Epidermal melanocyte (primary cell): ENCODE results near the gene ETNK2.

Source experiments
- DNase-seq: peaks from one replicate; pipeline ENCODE4 v3.0.0; 2011; ENCODE audit warnings: low spot score; ENCODE audit not compliant: insufficient read length

The ETNK2 gene, protein sequence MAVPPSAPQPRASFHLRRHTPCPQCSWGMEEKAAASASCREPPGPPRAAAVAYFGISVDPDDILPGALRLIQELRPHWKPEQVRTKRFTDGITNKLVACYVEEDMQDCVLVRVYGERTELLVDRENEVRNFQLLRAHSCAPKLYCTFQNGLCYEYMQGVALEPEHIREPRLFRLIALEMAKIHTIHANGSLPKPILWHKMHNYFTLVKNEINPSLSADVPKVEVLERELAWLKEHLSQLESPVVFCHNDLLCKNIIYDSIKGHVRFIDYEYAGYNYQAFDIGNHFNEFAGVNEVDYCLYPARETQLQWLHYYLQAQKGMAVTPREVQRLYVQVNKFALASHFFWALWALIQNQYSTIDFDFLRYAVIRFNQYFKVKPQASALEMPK

DNA sequence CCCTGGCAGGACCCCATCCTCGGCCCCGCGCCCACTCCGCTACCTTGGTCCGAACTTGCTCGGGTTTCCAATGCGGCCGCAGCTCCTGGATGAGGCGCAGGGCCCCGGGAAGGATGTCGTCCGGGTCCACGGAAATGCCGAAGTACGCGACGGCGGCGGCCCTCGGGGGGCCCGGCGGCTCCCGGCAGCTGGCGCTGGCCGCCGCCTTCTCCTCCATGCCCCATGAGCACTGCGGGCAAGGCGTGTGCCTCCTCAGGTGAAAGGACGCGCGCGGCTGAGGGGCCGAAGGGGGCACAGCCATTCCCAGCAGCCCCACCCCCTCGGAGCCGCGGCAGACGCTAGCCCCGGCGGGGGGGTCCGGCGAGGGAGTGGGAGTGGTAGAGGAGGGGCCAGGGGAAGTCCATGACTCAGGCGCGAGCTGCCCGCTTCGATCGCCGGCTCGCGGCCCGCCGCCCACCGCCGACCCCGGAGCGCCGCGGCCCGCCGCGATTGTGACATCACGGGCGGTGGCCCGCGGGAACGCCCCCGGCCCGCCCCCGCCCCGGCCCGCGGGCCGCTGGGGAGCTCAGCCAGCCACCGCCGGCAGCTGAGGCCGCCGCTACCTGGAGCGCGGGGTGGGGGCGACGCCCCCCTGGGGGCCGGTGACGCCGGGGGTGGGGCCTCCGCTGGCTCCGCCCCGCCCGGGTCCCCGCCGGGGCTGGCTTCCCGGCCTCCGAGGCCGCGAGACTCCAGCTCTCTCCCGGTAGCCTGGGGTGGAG lies at the start of gene ETNK2:
Gene ETNK2 (minus strand): TSS at position 493 of the 758 bp plus-strand sequence. CDS start 192 bp downstream, at position 301.
- peak; percentile 86 for DNase-seq

DNA sequence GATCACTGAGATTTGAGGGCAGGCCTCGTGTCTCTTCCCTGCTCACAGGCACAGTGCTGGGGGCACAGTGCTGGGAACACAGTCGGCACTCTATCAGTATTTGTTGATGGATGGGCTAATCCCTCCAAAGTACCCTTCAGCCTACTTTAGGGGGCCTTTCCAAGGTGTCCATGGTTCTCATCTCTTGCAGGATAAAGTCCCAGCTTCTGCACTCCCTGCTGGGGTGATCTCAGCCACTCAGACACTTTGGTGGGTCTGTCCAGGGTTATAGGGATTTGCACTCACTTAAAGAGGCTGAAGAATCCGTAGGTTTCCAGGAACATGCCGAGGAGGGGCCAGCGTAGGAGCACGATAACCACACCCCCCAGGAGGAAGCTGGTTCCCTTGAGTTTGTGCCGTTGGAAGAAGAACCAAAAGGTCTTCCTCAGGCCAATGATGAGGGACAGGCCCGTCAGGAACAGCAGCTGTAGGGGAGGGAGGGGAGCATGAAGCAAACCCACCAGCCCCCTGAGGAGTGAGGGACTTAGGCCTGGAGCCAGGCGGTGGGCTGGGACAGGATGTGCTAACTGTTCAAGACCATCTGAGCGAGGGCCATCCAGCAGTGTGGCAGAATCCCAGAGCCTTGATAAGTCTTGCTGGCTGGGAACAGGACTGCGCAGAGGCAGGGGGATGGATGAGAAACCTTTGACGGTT lies 49.6 kb upstream of the ETNK2 start:
- no peak for DNase-seq

DNA sequence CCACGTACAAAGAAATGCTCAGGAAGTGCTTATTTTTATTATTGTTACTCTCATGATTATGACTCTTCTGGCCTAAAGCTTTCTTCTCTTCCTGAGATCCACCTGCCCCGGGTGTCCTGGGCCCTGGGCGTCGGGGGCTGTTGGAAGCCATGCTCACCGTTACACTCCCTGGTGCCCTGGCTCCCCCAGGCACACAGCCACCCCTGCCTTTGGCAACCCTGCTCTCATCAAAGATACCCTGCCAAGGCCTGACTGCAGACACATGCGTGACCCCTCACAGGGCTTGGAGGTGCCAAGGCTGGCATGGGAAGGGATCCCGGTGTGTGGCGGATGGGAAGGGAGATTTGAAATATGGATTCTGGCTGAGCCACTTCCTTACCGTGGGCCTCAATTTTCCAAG lies 47.7 kb upstream of the ETNK2 start:
- DNase-seq: no peak

DNA sequence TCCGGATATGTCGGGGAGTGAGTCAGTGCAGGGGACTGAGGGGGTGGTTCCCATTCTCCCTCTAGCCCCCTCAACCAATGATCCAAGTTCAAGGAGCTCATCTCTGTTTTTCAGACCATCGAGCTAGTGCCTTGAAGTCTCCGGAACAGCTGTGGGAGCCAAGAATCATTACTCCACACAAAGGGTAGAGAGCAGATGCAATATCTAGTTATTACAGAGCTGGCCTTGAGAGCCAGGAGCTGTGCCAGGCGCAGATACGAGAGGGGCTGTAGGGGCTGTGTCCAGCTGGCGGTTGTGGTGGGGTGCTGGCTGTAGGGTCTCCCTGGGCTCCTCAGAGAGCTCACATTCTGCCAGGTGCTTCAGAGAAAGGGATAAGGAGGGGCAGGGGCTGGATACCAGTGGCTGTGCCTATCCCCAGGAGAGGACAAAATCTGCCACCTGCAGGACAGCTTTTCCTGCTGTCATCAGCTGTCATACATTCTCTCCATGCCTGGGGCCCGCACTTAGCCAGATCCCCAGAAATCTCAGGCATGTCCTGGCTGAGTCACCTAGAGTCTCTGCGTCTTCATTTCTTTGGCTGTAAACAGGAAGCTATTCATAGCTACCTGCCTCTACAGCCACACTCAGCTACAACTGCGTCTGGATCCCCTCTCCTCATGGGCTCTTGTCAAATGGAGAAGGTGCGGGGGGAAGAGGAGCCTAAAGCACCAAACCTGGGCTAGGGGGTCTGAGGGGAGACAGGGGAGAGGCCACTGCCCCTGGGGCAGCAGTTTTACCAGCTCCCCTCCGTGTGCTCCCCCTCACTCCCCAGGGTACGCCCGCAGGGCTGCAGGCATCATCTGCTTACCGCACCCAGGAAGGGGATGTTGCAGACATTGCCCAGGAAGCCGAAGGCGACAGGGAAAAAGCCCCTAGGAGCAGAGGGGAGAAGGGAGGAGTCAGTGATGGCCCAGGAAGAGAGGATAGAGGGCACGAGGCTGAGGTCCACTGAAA lies 46.8 kb upstream of the ETNK2 start:
- no peak for DNase-seq

DNA sequence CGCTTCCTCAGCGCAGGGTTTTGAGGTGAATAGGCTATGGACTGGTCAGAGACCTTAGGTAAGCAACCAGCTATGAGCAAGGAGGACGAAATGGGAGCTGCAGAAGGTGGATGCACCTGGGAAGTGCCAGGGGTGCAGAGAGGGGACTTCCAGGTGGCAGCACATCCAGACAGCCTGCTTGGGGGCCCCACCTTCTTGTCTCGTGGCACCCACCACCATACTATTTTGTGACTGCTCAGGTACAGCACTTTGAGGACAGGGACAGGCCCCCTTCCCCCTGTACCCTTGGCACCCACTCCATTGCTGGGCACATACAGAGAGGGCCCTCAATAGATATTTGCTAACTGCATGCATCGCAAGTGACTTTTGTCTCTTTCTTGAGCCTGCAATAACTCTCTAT lies 45.2 kb upstream of the ETNK2 start:
- no peak for DNase-seq

DNA sequence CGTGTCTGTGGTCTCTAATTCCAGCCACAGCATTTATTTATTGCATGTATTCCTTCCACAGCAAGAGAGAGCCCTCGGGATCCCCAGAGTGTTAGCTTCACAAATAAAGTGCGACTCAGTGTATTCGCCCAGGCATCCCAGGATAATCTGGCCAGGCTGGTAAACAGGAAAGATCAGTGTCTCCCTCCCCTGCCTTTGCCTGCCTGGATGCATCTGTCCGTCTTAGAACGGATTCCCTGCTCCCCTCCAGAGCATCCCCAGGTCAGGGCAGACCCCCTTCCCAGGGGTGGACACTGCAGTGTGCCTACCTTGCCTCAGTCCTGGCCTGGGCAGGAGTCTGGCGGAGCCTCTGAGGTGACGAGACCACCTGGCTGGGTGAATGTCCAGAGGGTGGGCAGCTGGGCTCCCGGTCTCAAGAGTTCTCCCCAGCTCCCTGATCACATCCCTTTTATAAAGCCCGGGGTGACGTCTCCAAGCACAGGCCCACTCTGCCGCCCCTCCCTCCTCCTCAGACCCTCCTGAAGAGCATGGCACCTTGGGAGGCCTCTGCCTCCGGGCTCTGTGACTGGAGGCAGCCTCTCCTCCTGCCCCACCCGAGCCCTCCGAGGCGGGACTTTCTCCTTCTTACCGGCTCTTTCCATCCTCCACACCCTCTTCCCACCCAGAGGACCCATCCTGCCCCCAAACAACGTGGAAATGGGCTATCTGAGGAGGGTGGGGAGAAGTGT lies 44.4 kb upstream of the ETNK2 start, which contains the start of gene KISS1:
Gene KISS1 (minus strand): TSS at position 424 of the 728 bp plus-strand sequence. CDS start 3,615 bp downstream, outside the sequence.
- no peak for DNase-seq

DNA sequence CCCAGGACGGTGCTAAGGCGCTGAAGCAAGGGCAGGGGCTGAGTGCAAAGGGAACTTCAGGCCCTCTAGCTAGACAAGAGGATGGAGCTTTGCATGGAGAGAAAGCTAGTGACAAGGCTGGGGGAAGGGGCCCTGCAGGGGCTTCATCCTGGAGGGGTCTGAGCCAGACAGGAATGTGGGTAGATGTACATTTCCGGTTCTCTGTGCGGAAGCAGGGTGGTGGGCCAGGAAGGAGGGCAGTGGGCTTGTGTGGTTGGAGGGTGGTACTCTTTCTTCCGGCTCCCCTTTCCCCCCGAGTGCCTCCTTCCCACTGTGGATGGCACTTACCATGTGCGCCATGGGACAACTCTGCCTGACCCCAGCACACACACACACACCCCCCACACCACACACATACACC lies 42.9 kb upstream of the ETNK2 start:
- no peak for DNase-seq

DNA sequence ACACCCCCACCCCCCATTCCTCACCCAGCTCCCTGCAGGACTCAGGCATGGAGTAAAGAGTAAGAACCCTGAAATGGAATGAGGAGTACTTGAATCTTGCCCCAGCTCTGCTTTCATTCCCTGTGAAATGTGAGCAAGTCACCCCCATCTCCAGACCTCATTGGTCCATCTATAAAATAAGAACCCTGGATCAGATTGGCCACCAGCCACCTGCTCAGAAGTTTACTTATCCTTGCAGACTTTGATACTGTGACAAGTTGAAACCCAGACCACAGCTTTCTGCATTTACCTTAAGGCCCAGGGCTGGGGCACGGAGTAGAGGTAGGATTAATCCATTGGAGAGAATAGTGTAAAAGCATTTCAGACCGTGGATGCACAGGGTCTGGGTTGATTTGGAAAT lies 42.2 kb upstream of the ETNK2 start:
- DNase-seq: no peak

DNA sequence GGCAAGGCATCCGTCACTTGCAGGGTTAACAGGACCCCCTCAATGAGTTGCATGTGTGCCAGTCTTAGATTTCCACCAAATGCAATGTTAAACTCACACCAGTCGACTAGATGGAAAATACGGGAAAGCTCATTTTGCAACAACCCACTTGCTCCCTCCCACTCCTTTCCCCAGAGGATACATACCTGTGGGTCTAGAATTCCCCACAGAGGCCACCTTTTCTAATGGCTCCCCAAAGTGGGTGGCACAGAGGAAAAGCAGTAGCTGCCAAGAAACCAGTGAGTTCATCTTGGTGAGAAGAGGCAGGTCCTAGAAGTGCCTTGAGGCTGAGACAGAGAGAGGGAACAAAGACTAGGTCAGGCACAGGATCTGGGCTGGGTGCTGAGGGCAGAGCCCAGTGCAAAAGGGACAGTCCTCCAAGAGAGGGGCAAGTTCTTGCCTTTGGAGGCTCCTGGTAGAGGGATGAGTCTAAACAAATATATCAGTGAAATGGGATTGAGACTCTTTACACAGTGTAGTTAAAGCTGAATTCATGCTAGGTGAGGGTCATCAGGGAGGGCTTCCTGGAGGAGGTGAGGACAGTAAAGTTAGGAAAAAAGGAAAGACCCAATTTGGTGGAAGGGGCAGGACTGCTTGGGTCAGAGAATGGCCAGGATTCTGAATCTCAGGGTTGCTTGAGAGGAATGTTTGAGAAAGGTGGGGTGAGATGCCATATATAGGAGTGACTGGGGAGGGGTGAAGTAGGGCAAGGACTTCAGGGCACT lies 40.9 kb upstream of the ETNK2 start:
- no peak for DNase-seq

DNA sequence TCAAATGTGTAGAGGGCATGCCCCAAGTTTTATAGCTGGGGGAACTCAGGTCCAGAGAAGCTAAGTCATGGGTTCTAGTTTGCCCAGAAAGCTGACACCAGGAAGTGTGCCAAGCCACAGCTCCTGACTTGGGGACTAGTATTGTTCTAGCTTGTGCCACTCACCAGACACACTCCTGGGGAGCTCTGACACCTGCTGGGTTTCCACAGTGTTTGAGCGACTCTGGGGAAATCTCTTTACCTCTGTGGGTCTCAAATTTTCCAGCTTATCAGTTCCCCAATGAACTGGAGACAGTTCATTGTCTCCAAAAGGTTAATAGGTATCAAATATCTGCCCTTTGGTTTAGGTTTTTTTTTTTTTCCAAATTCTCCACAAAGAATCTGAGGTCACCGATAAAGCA lies 40.2 kb upstream of the ETNK2 start:
- DNase-seq: no peak

DNA sequence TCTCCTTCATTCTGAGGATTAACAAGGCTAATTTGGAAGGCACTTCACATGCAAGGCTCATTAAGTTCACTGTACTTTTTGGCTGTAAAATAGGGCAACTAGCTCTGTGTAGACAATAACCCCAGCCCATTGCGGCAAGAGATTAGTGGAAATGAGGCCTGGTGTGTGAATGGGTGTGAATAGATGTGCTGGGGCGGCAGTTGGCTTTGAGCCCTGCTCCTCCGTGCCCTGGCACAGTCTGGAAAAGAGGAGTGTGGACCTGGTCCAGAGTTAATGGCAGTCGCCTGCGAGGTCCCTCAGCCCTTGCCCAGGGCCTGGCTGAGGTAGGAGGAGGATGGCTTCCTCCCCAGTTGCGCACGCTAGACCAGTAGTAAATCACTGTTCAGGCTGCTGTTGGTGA lies 39.6 kb upstream of the ETNK2 start:
- no peak for DNase-seq

DNA sequence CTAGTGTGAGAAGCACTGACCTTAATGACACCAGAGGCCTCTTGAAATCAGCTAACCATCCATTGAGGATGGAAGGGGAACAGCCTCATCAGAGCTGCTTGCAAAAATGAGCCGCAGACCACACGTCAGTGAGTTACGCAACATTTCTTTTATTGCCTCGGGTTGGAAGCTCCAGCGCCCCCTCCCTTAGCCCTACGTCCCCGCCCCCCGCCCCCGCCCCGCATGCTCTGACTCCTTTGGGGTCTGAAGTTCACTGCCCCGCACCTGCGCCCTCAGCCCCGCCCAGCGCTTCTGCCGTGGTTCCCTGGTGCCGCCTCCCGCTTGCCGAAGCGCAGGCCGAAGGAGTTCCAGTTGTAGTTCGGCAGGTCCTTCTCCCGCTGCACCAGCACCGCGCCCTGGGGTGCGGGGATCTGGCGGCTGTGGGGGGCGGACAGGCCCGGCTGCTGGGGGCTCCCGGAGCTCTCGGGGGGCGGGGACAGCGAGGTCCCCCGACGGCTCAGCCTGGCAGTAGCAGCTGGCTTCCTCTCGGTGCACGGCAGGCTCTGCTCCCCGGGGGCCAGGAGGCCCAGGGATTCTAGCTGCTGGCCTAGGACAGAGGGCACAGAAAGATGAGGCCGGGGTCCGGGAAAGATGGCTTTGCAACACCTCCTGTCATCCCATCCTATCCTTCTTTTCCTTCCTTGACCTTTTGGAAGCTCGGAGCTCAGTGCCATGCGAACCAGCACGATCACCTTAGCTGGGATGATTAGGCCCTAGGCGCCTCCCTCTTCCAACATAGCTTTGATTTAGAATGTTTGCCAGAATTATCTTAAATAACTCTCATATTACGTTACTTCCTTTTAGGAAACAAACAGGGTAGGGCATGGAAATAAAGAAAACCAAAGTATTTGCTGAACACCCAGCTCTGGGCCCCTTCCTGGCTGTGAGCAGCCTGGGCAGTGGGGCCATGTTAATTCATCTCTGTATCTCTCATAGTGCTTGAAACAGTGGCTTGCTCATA lies 38.7 kb upstream of the ETNK2 start:
- DNase-seq: no peak

DNA sequence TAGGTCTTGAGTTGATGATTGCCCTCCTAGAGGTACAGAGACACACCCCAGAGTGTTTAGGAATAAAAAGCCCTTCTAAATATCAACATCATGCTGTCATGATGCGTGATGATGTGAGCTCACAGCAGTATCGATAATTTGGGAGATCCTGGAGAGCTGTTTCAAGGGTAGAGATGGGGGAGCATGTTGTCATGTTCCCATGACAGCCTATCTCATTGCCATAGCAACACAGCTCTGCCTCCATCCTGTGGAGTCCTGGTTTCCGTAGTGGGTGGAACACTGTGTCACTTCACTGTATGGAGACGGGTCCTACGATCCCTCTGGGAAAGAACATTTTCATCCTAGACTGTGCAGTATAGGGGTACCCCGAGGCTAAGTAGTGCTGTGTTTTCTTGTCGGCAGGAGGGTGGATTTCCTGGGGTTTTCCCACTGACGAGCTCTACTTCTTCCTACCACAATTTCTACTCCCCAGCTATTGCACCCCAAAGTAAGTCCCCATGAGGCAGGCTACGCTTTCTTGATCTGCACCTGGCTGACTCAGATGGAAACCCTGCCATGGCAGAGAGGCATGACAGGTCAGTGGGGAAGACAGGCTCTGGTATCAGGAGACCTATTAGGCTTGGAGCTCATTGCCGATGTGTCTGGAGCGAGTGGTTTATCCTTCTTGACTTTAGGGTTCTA lies 37.3 kb upstream of the ETNK2 start:
- DNase-seq: no peak

DNA sequence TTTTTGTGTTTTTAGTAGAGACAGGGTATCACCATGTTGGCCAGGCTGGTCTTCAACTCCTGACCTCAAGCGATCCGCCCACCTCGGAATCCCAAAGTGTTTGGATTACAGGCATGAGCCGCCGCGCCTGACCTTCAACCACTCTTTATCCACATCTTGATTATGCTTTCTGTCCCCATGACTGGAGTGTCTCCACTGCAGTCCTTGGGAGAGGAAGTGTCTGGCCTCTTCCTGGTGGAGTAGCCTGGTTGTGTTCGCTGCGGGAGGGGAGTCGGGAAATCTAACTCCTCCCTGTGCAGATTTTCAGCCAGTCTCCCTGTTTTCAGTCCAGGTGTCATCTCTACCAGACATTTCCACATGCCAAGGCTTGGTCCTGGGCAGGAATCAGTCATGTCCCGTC lies 34.8 kb upstream of the ETNK2 start:
- no peak for DNase-seq

DNA sequence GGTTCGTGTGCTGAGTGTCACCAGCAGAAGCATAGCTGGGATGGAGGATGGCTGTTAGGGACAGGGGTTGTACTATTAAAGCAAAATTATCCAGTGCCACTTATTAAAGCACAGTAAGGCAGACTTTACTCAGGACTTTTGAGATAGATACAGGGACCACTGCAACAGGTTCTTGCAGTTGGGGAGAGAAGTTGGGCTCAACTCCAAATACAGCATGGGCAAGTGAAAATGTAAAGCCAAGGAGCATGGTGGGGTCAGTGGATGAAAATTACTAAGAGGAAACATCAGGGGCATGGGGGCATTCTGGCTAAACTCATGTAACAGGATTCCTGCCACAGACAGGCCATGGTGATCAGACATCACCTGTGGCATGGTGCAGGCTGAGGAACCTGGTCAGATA lies 29.3 kb upstream of the ETNK2 start:
- no peak for DNase-seq

DNA sequence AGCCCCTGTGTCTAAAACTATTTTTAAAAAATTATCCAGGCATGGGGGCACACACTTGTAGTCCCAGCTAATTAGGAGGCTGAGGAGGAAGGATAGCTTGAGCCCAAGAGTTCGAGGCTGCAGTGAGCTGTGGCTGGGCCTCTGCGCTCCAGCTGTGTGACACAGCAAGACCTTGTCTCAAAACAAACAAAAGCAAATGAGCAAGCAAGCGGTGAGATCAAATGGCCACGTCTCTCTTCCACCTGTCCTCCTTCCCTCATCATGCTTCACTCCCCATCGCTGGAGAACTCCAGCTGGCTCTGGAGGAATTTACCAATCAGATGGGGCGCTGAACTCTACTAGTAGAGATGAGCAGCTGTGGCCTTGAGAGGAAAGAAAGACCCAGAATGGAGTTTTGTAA lies 28.3 kb upstream of the ETNK2 start:
- DNase-seq: no peak

DNA sequence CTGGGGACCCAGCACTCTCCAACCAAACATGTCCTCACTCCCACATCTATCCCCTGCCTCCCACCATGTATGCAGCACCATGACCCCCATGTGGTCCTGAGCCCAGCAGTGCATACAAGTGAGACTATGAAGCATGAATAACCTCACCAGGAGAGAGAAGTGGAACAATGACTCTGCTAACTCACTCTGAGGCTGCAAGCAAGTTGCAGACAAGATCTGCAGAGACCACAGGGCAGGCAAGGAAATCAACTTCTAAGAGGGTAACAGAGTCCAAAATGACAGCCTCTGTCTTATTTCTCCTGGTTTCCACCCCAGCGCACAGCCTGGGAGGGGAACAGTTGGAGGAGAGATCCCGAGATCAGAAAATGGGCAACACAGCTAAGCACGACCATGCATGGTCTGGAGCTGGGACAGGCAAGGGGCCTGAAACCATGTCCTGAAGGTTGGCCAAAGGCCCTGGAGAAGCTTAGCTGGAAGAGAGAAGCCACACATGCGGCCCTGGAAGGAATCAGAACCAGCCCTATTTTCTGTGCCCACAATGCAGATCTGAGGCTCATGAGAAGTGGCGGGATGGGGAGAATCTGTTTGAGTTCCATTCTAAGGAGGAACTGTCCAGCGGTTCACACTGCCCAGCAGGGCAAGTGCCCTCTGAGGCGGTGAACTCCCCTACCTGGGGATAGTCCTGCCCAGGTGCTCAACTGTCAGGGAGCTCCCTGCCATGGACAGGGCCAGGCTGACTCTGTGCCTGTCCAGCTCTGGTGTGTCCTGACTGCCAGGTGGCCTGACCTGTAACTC lies 26.8 kb upstream of the ETNK2 start:
- DNase-seq: no peak
